Testis (tissue), 2 donors: ENCODE measurements around the gene ZNF486.

ENCODE experiments used
- POLR2A ChIP-seq: fragments of 450-650 bp; IDR thresholded peaks from one replicate; pipeline ENCODE4 v1.6.1; 2017; ENCODE audit warnings: antibody characterized with exemption, mild to moderate bottlenecking, moderate library complexity
- TF ChIP-seq, protein P1 (sequence below), 3 experiments: fragments of 450-650 bp in 2 of 3; fragments of 200-600 bp in 1 of 3; sonication (generic) in 1 of 3; IDR thresholded peaks; one replicate each; pipeline ENCODE4 v1.5.1; 2016 to 2019; ENCODE audit warnings: antibody characterized with exemption in 3 of 3, mild to moderate bottlenecking in 2 of 3, moderate library complexity in 1 of 3

DNA sequence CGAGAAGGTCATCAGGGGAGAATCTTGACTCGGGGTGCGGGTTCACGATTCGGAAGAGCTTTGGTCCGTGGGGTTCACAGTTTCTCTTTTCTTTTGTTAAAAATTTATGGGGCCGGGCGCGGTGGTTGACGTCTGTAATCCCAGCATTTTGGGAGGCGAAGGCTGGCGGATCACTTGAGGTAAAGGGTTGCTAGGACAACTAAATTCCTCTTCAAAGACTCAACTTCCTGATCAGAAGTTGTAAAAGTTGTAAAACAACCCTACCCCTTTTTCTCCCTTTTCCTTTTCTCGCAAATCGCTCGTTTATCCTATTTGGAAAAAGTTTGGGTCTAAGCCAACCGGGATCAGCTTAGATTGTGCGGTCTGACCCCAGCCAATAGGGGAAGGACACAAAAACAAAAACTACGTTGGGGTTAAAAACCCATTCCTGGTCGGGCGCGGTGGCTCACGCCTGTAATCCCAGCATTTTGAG, 673 bp downstream of the ZNF486 start:
- TF ChIP-seq, protein P1, sequence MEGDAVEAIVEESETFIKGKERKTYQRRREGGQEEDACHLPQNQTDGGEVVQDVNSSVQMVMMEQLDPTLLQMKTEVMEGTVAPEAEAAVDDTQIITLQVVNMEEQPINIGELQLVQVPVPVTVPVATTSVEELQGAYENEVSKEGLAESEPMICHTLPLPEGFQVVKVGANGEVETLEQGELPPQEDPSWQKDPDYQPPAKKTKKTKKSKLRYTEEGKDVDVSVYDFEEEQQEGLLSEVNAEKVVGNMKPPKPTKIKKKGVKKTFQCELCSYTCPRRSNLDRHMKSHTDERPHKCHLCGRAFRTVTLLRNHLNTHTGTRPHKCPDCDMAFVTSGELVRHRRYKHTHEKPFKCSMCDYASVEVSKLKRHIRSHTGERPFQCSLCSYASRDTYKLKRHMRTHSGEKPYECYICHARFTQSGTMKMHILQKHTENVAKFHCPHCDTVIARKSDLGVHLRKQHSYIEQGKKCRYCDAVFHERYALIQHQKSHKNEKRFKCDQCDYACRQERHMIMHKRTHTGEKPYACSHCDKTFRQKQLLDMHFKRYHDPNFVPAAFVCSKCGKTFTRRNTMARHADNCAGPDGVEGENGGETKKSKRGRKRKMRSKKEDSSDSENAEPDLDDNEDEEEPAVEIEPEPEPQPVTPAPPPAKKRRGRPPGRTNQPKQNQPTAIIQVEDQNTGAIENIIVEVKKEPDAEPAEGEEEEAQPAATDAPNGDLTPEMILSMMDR (IDR thresholded peaks at IDR 0.05) = no peak
- no peak for TF ChIP-seq POLR2A
